ENCODE measurements around the gene SNTN.

Gene SNTN

DNA sequence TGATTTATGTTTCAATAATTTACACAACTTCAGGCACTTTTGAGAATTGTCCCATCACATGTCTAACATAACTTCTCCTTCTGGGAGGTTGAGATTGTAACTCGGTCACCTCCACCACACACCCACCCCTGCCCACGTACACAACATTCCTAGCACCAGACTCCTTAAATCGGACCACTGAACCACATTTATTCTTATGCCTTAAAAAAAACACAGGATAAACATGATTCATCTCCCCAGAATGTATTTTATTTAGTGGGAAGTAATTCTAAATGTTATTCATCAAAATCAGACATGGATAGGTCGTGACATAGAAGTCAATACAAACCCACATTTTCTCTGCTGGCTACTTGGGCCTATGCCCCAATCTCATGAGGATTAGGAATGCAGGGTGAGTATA is 3.0 kb downstream of the SNTN start:
- DNase-seq (ENCODE audit: low read depth), result no peak
- TF ChIP-seq CTCF (IDR thresholded peaks at IDR 0.05; ENCODE audit: low read depth, low read length) (no peak), POLR2A (IDR thresholded peaks at IDR 0.05; ENCODE audit: extremely low read depth, insufficient read length) (no peak), MYC (IDR thresholded peaks at IDR 0.05; ENCODE audit: low read depth, low read length) (no peak), MAX (IDR thresholded peaks at IDR 0.05; ENCODE audit: low read depth, low read length) (no peak)
- no peak overlapping the region for H3K4me3 ChIP-seq (ENCODE audit: low read depth, low read length)

DNA sequence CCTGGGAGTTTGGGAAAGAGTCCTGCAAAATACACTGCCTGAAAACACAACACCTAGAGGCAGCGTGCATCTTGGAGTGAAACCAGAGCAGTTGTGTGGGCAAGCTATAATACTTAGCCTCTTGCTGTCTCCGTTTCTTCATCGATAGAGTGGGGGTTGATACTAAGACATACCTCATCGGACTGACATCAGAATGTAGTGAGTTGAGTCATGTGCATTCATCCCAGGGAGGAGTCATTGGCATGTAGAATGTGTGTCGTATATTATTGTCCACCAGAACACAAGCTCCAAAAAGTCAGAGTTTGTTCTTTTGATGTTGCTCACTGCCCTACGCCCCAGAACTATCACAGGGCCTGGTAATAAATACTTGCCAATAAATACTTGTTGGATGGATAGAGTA is 4.3 kb downstream of the SNTN start:
- TF ChIP-seq MAX (IDR thresholded peaks at IDR 0.05; ENCODE audit: low read depth, low read length) (no peak), CTCF (IDR thresholded peaks at IDR 0.05; ENCODE audit: low read depth, low read length) (no peak), POLR2A (IDR thresholded peaks at IDR 0.05; ENCODE audit: extremely low read depth, insufficient read length) (no peak), MYC (IDR thresholded peaks at IDR 0.05; ENCODE audit: low read depth, low read length) (no peak)
- no peak for DNase-seq (ENCODE audit: low read depth)
- H3K4me3 ChIP-seq (ENCODE audit: low read depth, low read length), result no peak overlapping the region

DNA sequence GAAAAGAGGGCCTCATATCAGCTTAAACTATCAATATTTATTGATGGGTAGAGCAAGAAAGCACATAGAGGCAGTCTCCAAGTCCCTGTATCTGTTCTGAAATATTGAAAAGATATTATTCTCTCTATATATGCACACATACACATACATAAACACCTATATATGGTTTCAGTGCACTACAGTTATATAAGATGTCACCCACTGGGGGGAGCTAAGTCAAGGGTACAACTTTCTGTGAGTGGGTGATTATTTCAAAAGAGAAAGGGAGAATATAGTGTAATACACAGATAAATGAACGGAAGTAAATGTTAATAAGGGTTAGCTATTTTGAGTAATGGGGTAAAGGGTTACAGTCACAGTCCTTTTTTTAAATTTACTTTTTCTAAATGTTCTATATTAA is 8.8 kb downstream of the SNTN start:
- TF ChIP-seq MAX (IDR thresholded peaks at IDR 0.05; ENCODE audit: low read depth, low read length) (no peak), MYC (IDR thresholded peaks at IDR 0.05; ENCODE audit: low read depth, low read length) (no peak), POLR2A (IDR thresholded peaks at IDR 0.05; ENCODE audit: extremely low read depth, insufficient read length) (no peak), CTCF (IDR thresholded peaks at IDR 0.05; ENCODE audit: low read depth, low read length) (peak; percentile 7)
- peak; percentile 24 for DNase-seq (ENCODE audit: low read depth)
- H3K4me3 ChIP-seq (ENCODE audit: low read depth, low read length), result no peak overlapping the region

DNA sequence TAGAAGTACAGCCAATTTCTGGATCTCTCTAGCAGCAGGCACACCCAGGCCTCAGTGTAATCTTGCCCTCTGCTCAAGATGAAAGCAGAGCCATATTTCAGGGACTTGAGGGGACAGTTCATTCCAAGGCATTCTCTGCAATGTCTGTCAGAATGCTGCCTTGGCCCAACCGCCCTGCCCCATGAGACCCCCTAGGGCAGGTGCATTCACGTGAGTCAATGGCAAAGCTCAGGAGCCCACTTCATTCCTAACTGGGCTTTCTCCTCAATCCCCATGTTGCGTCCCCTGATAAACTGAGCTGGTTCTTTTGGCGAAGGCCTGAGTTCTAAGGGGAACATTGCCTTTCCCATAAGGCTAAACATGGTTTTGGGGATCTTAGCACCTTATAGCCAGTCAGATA is 9.5 kb downstream of the SNTN start:
- TF ChIP-seq CTCF (IDR thresholded peaks at IDR 0.05; ENCODE audit: low read depth, low read length), result no peak
- no peak for TF ChIP-seq MYC (IDR thresholded peaks at IDR 0.05; ENCODE audit: low read depth, low read length)
- no peak for TF ChIP-seq POLR2A (IDR thresholded peaks at IDR 0.05; ENCODE audit: extremely low read depth, insufficient read length)
- no peak for TF ChIP-seq MAX (IDR thresholded peaks at IDR 0.05; ENCODE audit: low read depth, low read length)
- no peak overlapping the region for H3K4me3 ChIP-seq (ENCODE audit: low read depth, low read length)
- DNase-seq (ENCODE audit: low read depth), result no peak

- no peak for TF ChIP-seq MAX (IDR thresholded peaks at IDR 0.05; ENCODE audit: low read depth, low read length)
- no peak for TF ChIP-seq MYC (IDR thresholded peaks at IDR 0.05; ENCODE audit: low read depth, low read length)
- TF ChIP-seq CTCF (IDR thresholded peaks at IDR 0.05; ENCODE audit: low read depth, low read length), result no peak
- TF ChIP-seq POLR2A (IDR thresholded peaks at IDR 0.05; ENCODE audit: extremely low read depth, insufficient read length), result no peak
- no peak for DNase-seq (ENCODE audit: low read depth)
- H3K4me3 ChIP-seq (ENCODE audit: low read depth, low read length), result no peak overlapping the region
Observed at GRCh38 chr3:63662500-63662899, 10.0 kb downstream of the SNTN start.

DNA sequence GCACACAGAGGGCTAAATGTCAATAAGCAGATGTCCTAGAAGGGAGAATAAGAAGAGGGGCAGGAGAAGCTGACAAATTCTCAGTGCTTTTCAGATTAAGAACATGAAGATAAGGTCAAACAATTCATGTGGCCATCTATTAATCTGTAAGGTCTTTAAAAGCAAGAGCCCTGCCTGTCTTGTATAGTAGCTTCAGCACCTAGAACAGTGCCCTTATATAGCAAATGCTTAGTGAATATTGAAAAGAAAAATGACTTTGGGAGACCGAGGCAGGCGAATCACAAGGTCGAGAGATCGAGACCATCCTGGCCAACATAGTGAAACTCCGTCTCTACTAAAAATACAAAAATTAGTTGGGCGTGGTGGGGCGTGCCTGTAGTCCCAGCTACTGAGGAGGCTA is 18.1 kb downstream of the SNTN start:
- DNase-seq (ENCODE audit: low read depth), result no peak
- no peak for TF ChIP-seq MYC (IDR thresholded peaks at IDR 0.05; ENCODE audit: low read depth, low read length)
- no peak for TF ChIP-seq MAX (IDR thresholded peaks at IDR 0.05; ENCODE audit: low read depth, low read length)
- no peak for TF ChIP-seq CTCF (IDR thresholded peaks at IDR 0.05; ENCODE audit: low read depth, low read length)
- no peak for TF ChIP-seq POLR2A (IDR thresholded peaks at IDR 0.05; ENCODE audit: extremely low read depth, insufficient read length)
- no peak overlapping the region for H3K4me3 ChIP-seq (ENCODE audit: low read depth, low read length)
